ENCODE data around the gene WIPI1. TPM values are rescaled to one million over a fixed set of nuclear protein-coding genes. Genes with fewer than 3 reads are reported as not detected.

The WIPI1 gene

GRCh38 chr17:68375566-68375965 is 81.7 kb downstream of the WIPI1 start:
- DNase-seq (ENCODE audit: low read depth in 1 of 2, low spot score in 1 of 2), result no peak
- H3K27me3 ChIP-seq (ENCODE audit: insufficient read depth, poor library complexity, severe bottlenecking), result no peaks in the 10 kb centered on the region
- TF ChIP-seq GABPA (IDR thresholded peaks at IDR 0.05; ENCODE audit: low read depth), result no peak
- no peak for TF ChIP-seq CTCF (IDR thresholded peaks at IDR 0.05; ENCODE audit: insufficient read depth, low read length)
- no peak overlapping the region for H3K27ac ChIP-seq (replicated peaks)
- no peak overlapping the region for H3K4me3 ChIP-seq (replicated peaks; ENCODE audit: insufficient read depth, low read length)

Small RNA genes lying within 50 kb of the gene (microRNA-seq; reads per million reads assigned to microRNA genes)
- gene MIR635, result not detected

Data from HL-60 (cell line).